ENCODE results near the gene CEP128. TPM values are rescaled to one million over a fixed set of nuclear protein-coding genes. Genes with fewer than 3 reads are reported as not detected.

The CEP128 gene
- total RNA-seq, 1 experiment from 2014 or later, result 16.7 TPM

- Mint-ChIP-seq H3K27me3 (ENCODE audit: insufficient read depth, unreplicated experiment) (no peaks in the 10 kb centered on the region), H3K9me3 (ENCODE audit: unreplicated experiment) (no peaks in the 10 kb centered on the region), H3K4me1 (ENCODE audit: low read depth, unreplicated experiment) (peaks cover 16% of the 10 kb centered on the region), H3K36me3 (ENCODE audit: insufficient read depth, unreplicated experiment) (no peaks in the 10 kb centered on the region), H3K27ac (ENCODE audit: unreplicated experiment) (no peak overlapping the region), H3K4me3 (ENCODE audit: unreplicated experiment) (no peak overlapping the region)
- DNase-seq, result no peak
- BruUV-seq (replicated peaks), result no TSS peak
- ChIA-PET CTCF (interaction anchor here (1.2 to 1.3 kb wide), 2 partner anchors 13 kb away, joined by 4 to 5 read pairs; no protein-coding TSS in a partner anchor), POLR2A (no interaction called here)
- Histone ChIP-seq H3K9me3 (no peaks in the 10 kb centered on the region), H3K4me3 (ENCODE audit: low read depth, low read length) (no peak overlapping the region), H3K36me3 (ENCODE audit: control insufficient read depth, insufficient read depth, low read length) (no peaks in the 10 kb centered on the region), H3K4me1 (no peaks in the 10 kb centered on the region), H3K27me3 (replicated peaks; ENCODE audit: control insufficient read depth, insufficient read depth, low read length) (no peaks in the 10 kb centered on the region)
- TF ChIP-seq CTCF (IDR thresholded peaks at IDR 0.05; ENCODE audit: insufficient read depth in 1 of 2, low read depth in 1 of 2, low read length in 1 of 2, severe bottlenecking in 1 of 2, unreplicated experiment in 1 of 2), result no peak
- intact Hi-C loops (cut with micrococcal nuclease; ENCODE audit: unreplicated experiment), result no loop called here
Measured at GRCh38 chr14:80973931-80974641, 32.5 kb upstream of the CEP128 start.

GRCh38 chr14:80965037-80965436, 23.5 kb upstream of the CEP128 start:
- no peaks in the 10 kb centered on the region for H3K4me1 Mint-ChIP-seq (ENCODE audit: low read depth, unreplicated experiment)
- ChIA-PET POLR2A (no interaction called here), CTCF (no interaction called here)
- Histone ChIP-seq H3K4me1 (no peaks in the 10 kb centered on the region), H3K9me3 (no peaks in the 10 kb centered on the region), H3K36me3 (ENCODE audit: control insufficient read depth, insufficient read depth, low read length) (no peaks in the 10 kb centered on the region), H3K27me3 (replicated peaks; ENCODE audit: control insufficient read depth, insufficient read depth, low read length) (no peaks in the 10 kb centered on the region; the same call in 1 of the 2 replicates), H3K4me3 (ENCODE audit: low read depth, low read length) (no peak overlapping the region)
- H3K4me3 Mint-ChIP-seq (ENCODE audit: unreplicated experiment), result no peak overlapping the region
- BruUV-seq (replicated peaks), result no TSS peak
- DNase-seq, result no peak
- H3K9me3 Mint-ChIP-seq (ENCODE audit: unreplicated experiment), result no peaks in the 10 kb centered on the region
- intact Hi-C loops (cut with micrococcal nuclease; ENCODE audit: unreplicated experiment), result no loop called here
- H3K27me3 Mint-ChIP-seq (ENCODE audit: insufficient read depth, unreplicated experiment), result peaks cover 4% of the 10 kb centered on the region
- H3K36me3 Mint-ChIP-seq (ENCODE audit: insufficient read depth, unreplicated experiment), result no peaks in the 10 kb centered on the region
- no peak for TF ChIP-seq CTCF (IDR thresholded peaks at IDR 0.05; ENCODE audit: insufficient read depth in 1 of 2, low read depth in 1 of 2, low read length in 1 of 2, severe bottlenecking in 1 of 2, unreplicated experiment in 1 of 2)
- no peak overlapping the region for H3K27ac Mint-ChIP-seq (ENCODE audit: unreplicated experiment)

- TF ChIP-seq CTCF (IDR thresholded peaks at IDR 0.05; ENCODE audit: insufficient read depth in 1 of 2, low read depth in 1 of 2, low read length in 1 of 2, severe bottlenecking in 1 of 2, unreplicated experiment in 1 of 2), result no peak
- Histone ChIP-seq H3K4me1 (0 out of 2 replicates have a peak, but pooled peaks cover 4% of the 10 kb centered on the region), H3K27me3 (replicated peaks; ENCODE audit: control insufficient read depth, insufficient read depth, low read length) (peaks cover 4% of the 10 kb centered on the region), H3K4me3 (ENCODE audit: low read depth, low read length) (no peak overlapping the region), H3K9me3 (no peaks in the 10 kb centered on the region), H3K36me3 (ENCODE audit: control insufficient read depth, insufficient read depth, low read length) (no peaks in the 10 kb centered on the region)
- DNase-seq, result no peak
- Mint-ChIP-seq H3K27me3 (ENCODE audit: insufficient read depth, unreplicated experiment) (peaks cover 19% of the 10 kb centered on the region), H3K4me3 (ENCODE audit: unreplicated experiment) (no peak overlapping the region), H3K36me3 (ENCODE audit: insufficient read depth, unreplicated experiment) (peaks cover 5% of the 10 kb centered on the region), H3K9me3 (ENCODE audit: unreplicated experiment) (no peaks in the 10 kb centered on the region), H3K4me1 (ENCODE audit: low read depth, unreplicated experiment) (no peaks in the 10 kb centered on the region), H3K27ac (ENCODE audit: unreplicated experiment) (no peak overlapping the region)
- BruUV-seq (replicated peaks), result no TSS peak
- POLR2A ChIA-PET, result no interaction called here
- intact Hi-C loops (cut with micrococcal nuclease; ENCODE audit: unreplicated experiment), result loop anchor here (10.0 kb wide), 1 partner anchor 505 kb away; no protein-coding TSS in a partner anchor
- CTCF ChIA-PET, result no interaction called here
Measured at GRCh38 chr14:80959496-80959895, 18.0 kb upstream of the CEP128 start.

Measured in Caco-2 (cell line).